Spinal cord (tissue), 10 donors: ENCODE measurements around the gene PUM2. TPM values are rescaled to one million over a fixed set of nuclear protein-coding genes. Genes with fewer than 3 reads are reported as not detected.
A peak's percentile ranks its signal among the peaks of the same experiment; 100 is the strongest.

Source experiments
- DNase-seq, 6 donors: peaks; one replicate each; pipeline versions ENCODE4 v3.0.0 to v3.0.0-alpha.2; 2013 to 2015; ENCODE audit warnings: low spot score in 6 of 6, low read depth in 4 of 6
- H3K27ac ChIP-seq: one replicate; pipeline ENCODE4 v1.5.1; 2013; ENCODE audit warnings: low read depth, low read length, control low read depth
- H3K27me3 ChIP-seq: one replicate; pipeline ENCODE4 v1.6.1; 2013; ENCODE audit warnings: low read length; ENCODE audit not compliant: control insufficient read depth, insufficient read depth
- H3K36me3 ChIP-seq: one replicate; pipeline ENCODE4 v1.6.1; 2013; ENCODE audit warnings: low read length; ENCODE audit not compliant: control insufficient read depth, insufficient read depth
- H3K4me1 ChIP-seq: one replicate; pipeline ENCODE4 v1.6.1; 2013; ENCODE audit warnings: low read length; ENCODE audit not compliant: control insufficient read depth, insufficient read depth
- H3K4me3 ChIP-seq: one replicate; pipeline ENCODE4 v1.5.1; 2013; ENCODE audit warnings: low read depth, low read length, control low read depth
- H3K9me3 ChIP-seq: one replicate; pipeline ENCODE4 v1.6.1; 2013; ENCODE audit warnings: low read length; ENCODE audit not compliant: control insufficient read depth, insufficient read depth
- WGBS: methylation state at CpG from one replicate; pipeline ENCODE4 v1.1.5; 2013; ENCODE audit warnings: missing lambda C conversion rate; ENCODE audit not compliant: insufficient coverage; 5-methylcytosine and 5-hydroxymethylcytosine counted together
- polyA plus RNA-seq, 2 donors: library from polyadenylated mRNA; unstranded; fragments of 120-200 nt; gene quantifications; one replicate each; pipeline ENCODE4 v1.2.1, GENCODE V29; 2013; ENCODE audit not compliant: insufficient read length in 2 of 2
- total RNA-seq, 2 donors: library from RNA; depleted of rRNA in 1 of 2; stranded (reverse); fragments of 120-200 nt in 1 of 2; fragments of >200 nt in 1 of 2; gene quantifications; one replicate each; pipeline versions ENCODE4 v1.2.3 to v1.2.4, GENCODE V29; 2013 to 2014
- donor health status: healthy.

Gene PUM2
- total and polyA plus RNA-seq, 4 donors, result 51.8 to 105 (median 66.8) TPM

GRCh38 chr2:20302019-20302418, 48.6 kb downstream of the PUM2 start:
- Histone ChIP-seq H3K4me3 (no peak overlapping the region), H3K27me3 (no peaks in the 10 kb centered on the region), H3K4me1 (no peaks in the 10 kb centered on the region), H3K27ac (no peak overlapping the region), H3K9me3 (no peaks in the 10 kb centered on the region), H3K36me3 (peaks cover 16% of the 10 kb centered on the region)
- 91% methylated on average over 3 of the region's 4 CpGs for WGBS
- DNase-seq, result no peak

GRCh38 chr2:20300656-20301055, 50.0 kb downstream of the PUM2 start:
- WGBS, result 58% methylated on average over 3 of the region's 5 CpGs
- DNase-seq, result no peak
- H3K27ac ChIP-seq, result no peak overlapping the region
- no peak overlapping the region for H3K4me3 ChIP-seq
- H3K36me3 ChIP-seq, result peaks cover 11% of the 10 kb centered on the region
- H3K9me3 ChIP-seq, result no peaks in the 10 kb centered on the region
- H3K27me3 ChIP-seq, result no peaks in the 10 kb centered on the region
- H3K4me1 ChIP-seq, result no peaks in the 10 kb centered on the region

- Histone ChIP-seq H3K4me3 (no peak overlapping the region), H3K36me3 (peaks cover 11% of the 10 kb centered on the region), H3K27me3 (no peaks in the 10 kb centered on the region), H3K27ac (no peak overlapping the region), H3K9me3 (no peaks in the 10 kb centered on the region), H3K4me1 (no peaks in the 10 kb centered on the region)
- no peak for DNase-seq
- 93% methylated on average over 6 of the region's 6 CpGs for WGBS
These were observed 51.5 kb downstream of the PUM2 start for GRCh38 chr2:20299113-20299512.

GRCh38 chr2:20294231-20294630, 56.4 kb downstream of the PUM2 start:
- Histone ChIP-seq H3K36me3 (peaks cover 23% of the 10 kb centered on the region), H3K4me1 (no peaks in the 10 kb centered on the region), H3K27me3 (no peaks in the 10 kb centered on the region), H3K27ac (no peak overlapping the region), H3K4me3 (no peak overlapping the region), H3K9me3 (no peaks in the 10 kb centered on the region)
- no peak for DNase-seq
- 100% methylated on average over 3 of the region's 9 CpGs for WGBS

- Histone ChIP-seq H3K36me3 (peaks cover 22% of the 10 kb centered on the region), H3K9me3 (no peaks in the 10 kb centered on the region), H3K4me3 (no peak overlapping the region), H3K27ac (no peak overlapping the region), H3K4me1 (no peaks in the 10 kb centered on the region), H3K27me3 (no peaks in the 10 kb centered on the region)
- no CpG with 5 or more reads among the region's 5 CpGs for WGBS
- no peak for DNase-seq
These were observed 57.7 kb downstream of the PUM2 start for GRCh38 chr2:20292984-20293383.

- DNase-seq, result no peak
- Histone ChIP-seq H3K4me3 (no peak overlapping the region), H3K36me3 (peaks cover 22% of the 10 kb centered on the region), H3K27me3 (no peaks in the 10 kb centered on the region), H3K9me3 (no peaks in the 10 kb centered on the region), H3K4me1 (no peaks in the 10 kb centered on the region), H3K27ac (no peak overlapping the region)
- WGBS, result 88% methylated on average over 8 of the region's 13 CpGs
These were observed 58.7 kb downstream of the PUM2 start for GRCh38 chr2:20291846-20292408.

- DNase-seq, result peak in 5 of 6 donors; percentile 26 to 89 (median 51)
- Histone ChIP-seq H3K4me3 (no peak overlapping the region), H3K9me3 (no peaks in the 10 kb centered on the region), H3K27me3 (no peaks in the 10 kb centered on the region), H3K36me3 (peaks cover 18% of the 10 kb centered on the region), H3K4me1 (no peaks in the 10 kb centered on the region), H3K27ac (no peak overlapping the region)
- WGBS, result 78% methylated on average over 1 of the region's 7 CpGs
These were observed 59.5 kb downstream of the PUM2 start for GRCh38 chr2:20291106-20291564.

- Histone ChIP-seq H3K27ac (no peak overlapping the region), H3K36me3 (peaks cover 15% of the 10 kb centered on the region), H3K4me3 (no peak overlapping the region), H3K4me1 (no peaks in the 10 kb centered on the region), H3K27me3 (no peaks in the 10 kb centered on the region), H3K9me3 (no peaks in the 10 kb centered on the region)
- WGBS, result 88% methylated on average over 1 of the region's 7 CpGs
- DNase-seq, result no peak
These were observed 61.9 kb downstream of the PUM2 start for GRCh38 chr2:20288642-20289340.

GRCh38 chr2:20282916-20283592, 67.6 kb downstream of the PUM2 start:
- H3K4me3 ChIP-seq, result no peak overlapping the region
- H3K27me3 ChIP-seq, result no peaks in the 10 kb centered on the region
- no peaks in the 10 kb centered on the region for H3K36me3 ChIP-seq
- no peak overlapping the region for H3K27ac ChIP-seq
- peak in 5 of 6 donors; percentile 23 to 91 (median 41) for DNase-seq
- no peaks in the 10 kb centered on the region for H3K9me3 ChIP-seq
- H3K4me1 ChIP-seq, result peaks cover 6% of the 10 kb centered on the region
- 47% methylated on average over 2 of the region's 3 CpGs for WGBS
